Measurements from ENCODE around the gene GRPEL2.
"Not testable (repeated sequence)": the region's sequence is repeated elsewhere in the genome, so short reads cannot be mapped to it uniquely, and the experiment has no call there.

Gene GRPEL2

DNA sequence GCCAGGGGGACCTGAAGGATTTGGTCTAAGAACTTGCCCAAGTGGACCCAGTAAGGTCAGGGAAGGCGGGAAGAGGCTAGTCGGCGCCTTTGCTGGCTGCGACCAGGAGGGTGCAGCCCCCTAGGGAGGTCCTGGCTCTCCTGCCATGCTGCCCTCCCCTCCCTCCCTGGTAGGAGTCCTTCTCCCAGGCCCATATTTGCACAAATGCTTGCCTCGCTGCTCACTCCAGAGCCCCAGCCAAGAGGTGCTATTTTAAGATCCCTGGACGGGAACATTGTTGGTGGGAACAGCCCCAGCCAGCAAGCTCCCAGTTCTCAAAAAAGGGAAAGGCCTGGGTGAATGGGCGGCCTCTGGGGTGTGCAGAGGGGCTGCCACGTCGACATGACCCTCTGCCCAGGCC is 38.1 kb downstream of the GRPEL2 start:
- H3K4me3 ChIP-seq (ENCODE audit: low read depth, low read length): no peak overlapping the region
- DNase-seq (ENCODE audit: low read depth): no peak
- TF ChIP-seq, protein P1, sequence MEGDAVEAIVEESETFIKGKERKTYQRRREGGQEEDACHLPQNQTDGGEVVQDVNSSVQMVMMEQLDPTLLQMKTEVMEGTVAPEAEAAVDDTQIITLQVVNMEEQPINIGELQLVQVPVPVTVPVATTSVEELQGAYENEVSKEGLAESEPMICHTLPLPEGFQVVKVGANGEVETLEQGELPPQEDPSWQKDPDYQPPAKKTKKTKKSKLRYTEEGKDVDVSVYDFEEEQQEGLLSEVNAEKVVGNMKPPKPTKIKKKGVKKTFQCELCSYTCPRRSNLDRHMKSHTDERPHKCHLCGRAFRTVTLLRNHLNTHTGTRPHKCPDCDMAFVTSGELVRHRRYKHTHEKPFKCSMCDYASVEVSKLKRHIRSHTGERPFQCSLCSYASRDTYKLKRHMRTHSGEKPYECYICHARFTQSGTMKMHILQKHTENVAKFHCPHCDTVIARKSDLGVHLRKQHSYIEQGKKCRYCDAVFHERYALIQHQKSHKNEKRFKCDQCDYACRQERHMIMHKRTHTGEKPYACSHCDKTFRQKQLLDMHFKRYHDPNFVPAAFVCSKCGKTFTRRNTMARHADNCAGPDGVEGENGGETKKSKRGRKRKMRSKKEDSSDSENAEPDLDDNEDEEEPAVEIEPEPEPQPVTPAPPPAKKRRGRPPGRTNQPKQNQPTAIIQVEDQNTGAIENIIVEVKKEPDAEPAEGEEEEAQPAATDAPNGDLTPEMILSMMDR (IDR thresholded peaks at IDR 0.05; ENCODE audit: control insufficient read depth, extremely low read depth, insufficient read depth): no peak

DNA sequence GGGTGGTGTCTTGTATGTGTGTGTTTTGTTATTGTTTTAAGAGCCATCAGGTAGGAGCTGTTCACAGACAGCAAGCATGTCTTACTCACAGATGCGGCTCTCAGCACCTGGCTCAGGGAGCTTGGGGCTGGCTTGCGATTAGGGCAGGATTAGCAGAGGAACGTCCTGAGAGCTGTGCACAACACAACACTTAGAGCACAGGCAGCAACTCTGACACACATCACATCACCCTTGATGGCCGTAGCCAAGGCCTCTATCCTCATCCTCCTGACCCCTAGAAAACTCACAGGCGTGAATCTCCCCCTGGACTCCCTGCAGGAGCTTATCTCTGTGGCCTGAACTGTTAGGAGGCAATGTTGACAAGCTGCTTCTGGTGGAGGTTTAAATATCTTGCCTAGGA is 40.9 kb downstream of the GRPEL2 start:
- TF ChIP-seq, protein P1 (IDR thresholded peaks at IDR 0.05; ENCODE audit: control insufficient read depth, extremely low read depth, insufficient read depth): no peak
- no peak overlapping the region for H3K4me3 ChIP-seq (ENCODE audit: low read depth, low read length)
- no peak for DNase-seq (ENCODE audit: low read depth)

- no peak for DNase-seq (ENCODE audit: low read depth)
- no peak overlapping the region for H3K4me3 ChIP-seq (ENCODE audit: low read depth, low read length)
- TF ChIP-seq, protein P1 (IDR thresholded peaks at IDR 0.05; ENCODE audit: control insufficient read depth, extremely low read depth, insufficient read depth): no peak
Measured at GRCh38 chr5:149387081-149387631, 41.9 kb downstream of the GRPEL2 start.

DNA sequence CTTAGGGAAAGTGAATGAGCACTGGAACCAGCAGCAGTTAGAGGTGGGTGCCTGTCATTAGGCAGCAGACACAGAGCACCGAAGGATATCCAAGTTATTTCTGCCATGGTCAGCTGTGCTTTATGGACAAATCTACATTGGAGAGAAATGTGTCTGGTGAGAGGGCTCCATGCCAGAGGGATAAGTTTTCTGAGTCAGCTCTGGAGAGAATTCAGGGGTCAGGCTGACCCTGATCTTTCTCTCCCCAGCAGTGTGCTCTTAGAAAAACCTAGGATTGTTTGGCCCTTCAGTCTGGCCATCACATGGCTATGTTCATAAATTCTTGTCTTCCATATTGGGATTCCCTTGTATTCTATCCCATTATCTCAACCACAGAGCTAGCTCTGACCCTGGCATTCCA is 42.7 kb downstream of the GRPEL2 start:
- no peak for DNase-seq (ENCODE audit: low read depth)
- H3K4me3 ChIP-seq (ENCODE audit: low read depth, low read length): no peak overlapping the region
- TF ChIP-seq, protein P1 (IDR thresholded peaks at IDR 0.05; ENCODE audit: control insufficient read depth, extremely low read depth, insufficient read depth): no peak

GRCh38 chr5:149388498-149389190 is 43.3 kb downstream of the GRPEL2 start:
- H3K4me3 ChIP-seq (ENCODE audit: low read depth, low read length): no peak overlapping the region
- TF ChIP-seq, protein P1 (IDR thresholded peaks at IDR 0.05; ENCODE audit: control insufficient read depth, extremely low read depth, insufficient read depth): no peak
- no peak for DNase-seq (ENCODE audit: low read depth)

DNA sequence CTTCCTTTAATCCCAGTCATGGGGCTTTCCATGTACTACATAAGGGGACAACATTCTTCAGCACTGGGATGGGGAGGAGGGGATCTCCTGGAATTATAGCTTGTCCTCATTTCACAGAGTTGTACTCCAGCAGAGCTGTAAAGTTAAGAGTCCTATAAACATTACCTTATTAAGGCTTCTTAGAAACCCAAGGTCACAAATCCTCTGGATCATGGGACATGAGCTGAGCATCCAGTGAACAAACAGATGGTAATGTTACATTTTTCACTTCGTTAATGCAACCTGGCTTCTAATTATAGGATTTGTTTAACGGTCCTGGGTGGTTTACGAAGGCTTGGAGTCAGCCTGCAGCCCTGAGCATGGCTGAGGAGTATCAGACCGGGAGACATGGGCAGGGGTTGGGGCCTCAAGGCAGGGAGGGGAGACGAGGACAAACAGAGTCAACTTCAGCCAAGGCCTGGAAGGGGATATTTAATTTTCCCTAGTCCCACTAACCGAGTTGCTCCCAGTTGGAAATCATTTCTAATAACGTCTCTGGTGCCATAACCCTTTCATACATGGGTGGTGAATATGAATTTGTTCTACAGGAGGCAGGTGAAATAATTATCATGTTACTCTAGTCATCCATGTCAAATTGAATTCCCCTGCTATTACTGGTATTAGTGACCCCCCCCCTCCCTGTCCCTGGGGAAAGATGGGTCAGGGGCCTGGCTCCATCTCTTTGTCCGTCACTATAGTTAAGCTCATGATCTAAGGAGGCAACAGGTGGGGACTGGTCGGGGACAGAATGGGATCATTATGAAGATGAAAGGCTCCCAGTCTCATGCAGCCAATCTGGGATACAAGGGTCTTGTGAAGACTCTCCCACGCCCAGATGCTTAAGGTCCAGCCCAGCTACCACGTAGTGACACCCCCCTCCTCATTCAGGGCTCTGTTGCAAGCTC is 44.5 kb downstream of the GRPEL2 start:
- TF ChIP-seq, protein P1 (IDR thresholded peaks at IDR 0.05; ENCODE audit: control insufficient read depth, extremely low read depth, insufficient read depth): no peak
- DNase-seq (ENCODE audit: low read depth): no peak
- H3K4me3 ChIP-seq (ENCODE audit: low read depth, low read length): no peak overlapping the region

- H3K4me3 ChIP-seq (ENCODE audit: low read depth, low read length); DNase-seq (ENCODE audit: low read depth): not testable (repeated sequence)
Measured at GRCh38 chr5:149391076-149391475, 45.8 kb downstream of the GRPEL2 start.

Measured in LNCaP clone FGC (cell line).